HCEC 1CT (cell line): ENCODE measurements around the gene TUBB1.

Source experiments
- DNase-seq: peaks from one replicate; pipeline ENCODE4 v3.0.0-alpha.2; 2017

TUBB1 gene

GRCh38 chr20:58990651-58991445 is 28.4 kb upstream of the TUBB1 start:
- DNase-seq: no peak

GRCh38 chr20:58991715-58992114 is 27.5 kb upstream of the TUBB1 start:
- no peak for DNase-seq

DNA sequence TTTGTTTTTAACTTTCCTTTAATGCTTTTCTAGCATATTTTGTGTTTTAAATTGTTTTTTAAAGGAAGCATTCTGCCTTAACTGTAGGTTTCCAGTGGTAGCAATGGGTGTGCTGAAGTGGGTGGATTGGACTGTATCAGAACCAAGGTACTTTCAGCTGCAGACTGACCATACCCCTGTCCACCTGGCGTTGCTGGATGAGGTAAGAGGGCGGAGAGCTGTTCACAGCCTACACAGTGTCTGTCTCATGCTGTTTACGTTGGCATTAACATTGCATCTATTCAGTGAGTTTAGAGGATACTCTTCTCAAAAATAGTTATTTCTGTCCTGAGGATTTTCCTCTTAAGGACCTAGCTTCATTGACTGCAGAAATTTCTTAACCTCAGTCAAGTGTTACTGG is 26.3 kb upstream of the TUBB1 start:
- no peak for DNase-seq

DNA sequence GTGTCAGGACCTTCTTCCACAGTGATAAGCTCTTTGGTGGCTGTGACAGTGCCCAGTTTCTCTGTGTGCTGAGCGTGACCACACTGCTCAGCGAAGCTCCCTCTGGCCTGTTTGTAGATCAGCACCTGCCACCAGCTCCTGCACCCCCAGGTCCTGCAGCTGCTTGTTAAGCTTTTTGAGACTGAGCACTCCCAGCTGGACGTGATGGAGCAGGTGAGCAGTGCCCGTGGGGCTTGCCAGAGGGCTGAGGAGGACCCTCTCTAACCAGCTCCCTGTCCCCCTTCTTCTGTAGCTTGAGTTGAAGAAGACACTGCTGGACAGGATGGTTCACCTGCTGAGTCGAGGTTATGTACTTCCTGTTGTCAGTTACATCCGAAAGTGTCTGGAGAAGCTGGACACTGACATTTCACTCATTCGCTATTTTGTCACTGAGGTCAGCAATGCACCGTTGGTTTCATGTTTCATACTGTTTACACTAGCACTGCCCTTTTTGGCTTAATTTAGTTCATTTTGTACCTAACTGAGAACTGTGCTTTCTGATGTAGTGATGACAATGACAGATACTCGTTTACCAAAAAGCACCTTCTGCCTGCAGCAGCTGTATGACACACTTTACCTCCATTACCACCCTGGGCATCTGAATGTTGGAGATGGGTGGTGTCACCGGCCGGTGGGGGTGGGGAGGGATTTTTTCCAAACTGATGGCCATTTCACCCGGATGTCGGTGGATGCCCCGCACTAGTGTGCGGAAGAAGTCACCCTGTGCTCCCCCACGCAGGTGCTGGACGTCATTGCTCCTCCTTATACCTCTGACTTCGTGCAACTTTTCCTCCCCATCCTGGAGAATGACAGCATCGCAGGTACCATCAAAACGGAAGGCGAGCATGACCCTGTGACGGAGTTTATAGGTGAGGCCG is 25.6 kb upstream of the TUBB1 start:
- DNase-seq: no peak

DNA sequence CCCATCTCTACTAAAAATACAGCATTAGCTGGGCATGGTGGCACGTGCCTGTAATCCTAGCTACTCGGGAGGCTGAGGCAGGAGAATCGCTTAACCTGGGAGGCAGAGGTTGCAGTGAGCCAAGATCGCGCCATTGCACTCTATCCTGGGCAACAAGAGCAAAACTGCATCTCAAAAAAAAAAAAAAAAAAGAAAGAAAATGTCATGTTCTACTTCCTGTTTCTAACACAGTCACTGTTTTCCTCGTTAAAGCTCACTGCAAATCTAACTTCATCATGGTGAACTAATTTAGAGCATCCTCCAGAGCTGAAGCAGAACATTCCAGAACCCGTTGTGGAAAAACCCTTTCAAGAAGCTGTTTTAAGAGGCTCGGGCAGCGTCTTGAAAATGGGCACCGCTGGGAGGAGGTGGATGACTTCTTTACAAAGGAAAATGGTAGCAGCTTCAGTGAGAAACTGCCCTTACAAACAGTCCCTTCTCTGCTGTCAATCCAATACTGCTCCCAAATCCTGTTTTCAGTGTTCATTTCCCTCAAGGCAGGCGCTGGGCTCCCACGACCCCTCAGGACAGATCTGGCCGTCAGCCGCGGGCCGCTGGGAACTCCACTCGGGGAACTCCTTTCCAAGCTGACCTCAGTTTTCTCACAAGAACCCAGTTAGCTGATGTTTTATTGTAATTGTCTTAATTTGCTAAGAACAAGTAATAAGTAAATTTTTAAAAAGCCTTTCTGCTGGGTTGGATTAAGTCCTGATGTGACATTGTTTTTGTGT is 24.7 kb upstream of the TUBB1 start:
- DNase-seq: no peak

GRCh38 chr20:58995461-58996225 is 23.6 kb upstream of the TUBB1 start:
- no peak for DNase-seq

DNA sequence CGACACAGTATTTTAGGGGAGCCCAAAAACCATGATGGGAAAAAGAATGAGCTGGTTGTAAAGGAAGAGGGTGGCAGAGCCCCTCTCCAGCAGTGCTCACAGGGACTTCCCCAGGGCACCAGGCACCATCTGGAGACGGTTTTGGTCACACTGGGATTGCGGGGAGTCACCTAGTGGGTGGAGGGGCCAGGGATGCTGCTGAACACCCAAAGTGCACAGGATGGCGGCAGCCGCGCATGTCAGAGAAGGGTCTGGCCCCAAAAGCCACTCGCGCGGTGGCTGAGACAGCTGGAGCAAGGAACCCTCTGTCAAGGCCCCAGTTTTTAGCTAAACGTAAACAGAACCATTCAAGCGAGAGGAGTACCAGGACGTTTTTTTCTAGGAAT is 23.0 kb upstream of the TUBB1 start:
- no peak for DNase-seq

- DNase-seq: no peak
Observed at GRCh38 chr20:58997141-58997770, 22.0 kb upstream of the TUBB1 start.

DNA sequence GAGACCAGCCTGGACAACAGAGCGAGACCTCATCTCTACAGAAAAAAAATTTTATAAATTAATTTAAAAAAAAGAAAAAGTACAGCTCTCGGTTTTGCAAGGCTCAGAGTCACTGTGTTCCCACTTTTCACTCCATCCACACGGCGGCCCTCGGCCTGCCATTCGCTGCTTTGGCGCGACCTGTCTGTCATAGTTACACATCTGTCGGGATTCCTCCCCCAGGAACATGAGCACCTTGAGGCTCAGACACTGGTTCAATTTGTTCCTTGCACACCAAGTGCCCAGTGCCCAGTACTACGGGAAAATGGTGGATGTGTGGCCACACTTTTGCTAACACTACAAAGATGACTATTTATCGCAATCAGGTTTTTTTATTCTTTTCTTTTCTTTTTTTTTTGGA is 20.6 kb upstream of the TUBB1 start:
- no peak for DNase-seq

DNA sequence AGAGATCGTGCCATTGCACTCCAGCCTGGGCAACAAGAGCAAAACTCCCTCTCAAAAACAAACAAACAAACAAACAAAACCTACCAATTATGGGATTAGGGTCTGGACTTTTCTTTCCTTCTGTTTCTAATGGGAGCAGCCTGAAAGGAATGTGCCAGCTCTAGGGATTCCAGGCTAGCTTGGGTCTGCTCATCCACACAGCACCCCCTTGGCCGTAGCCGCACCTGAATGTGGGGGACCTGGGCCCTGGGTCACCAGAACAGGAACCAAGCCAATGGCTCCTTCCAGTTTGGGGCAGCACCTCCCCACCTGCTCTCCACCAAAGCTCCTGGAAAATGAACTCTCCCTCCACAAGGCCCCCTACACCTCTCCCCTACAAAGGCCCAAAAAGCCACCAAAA is 18.9 kb upstream of the TUBB1 start:
- no peak for DNase-seq

- no peak for DNase-seq
Observed at GRCh38 chr20:59001068-59001448, 18.2 kb upstream of the TUBB1 start.

DNA sequence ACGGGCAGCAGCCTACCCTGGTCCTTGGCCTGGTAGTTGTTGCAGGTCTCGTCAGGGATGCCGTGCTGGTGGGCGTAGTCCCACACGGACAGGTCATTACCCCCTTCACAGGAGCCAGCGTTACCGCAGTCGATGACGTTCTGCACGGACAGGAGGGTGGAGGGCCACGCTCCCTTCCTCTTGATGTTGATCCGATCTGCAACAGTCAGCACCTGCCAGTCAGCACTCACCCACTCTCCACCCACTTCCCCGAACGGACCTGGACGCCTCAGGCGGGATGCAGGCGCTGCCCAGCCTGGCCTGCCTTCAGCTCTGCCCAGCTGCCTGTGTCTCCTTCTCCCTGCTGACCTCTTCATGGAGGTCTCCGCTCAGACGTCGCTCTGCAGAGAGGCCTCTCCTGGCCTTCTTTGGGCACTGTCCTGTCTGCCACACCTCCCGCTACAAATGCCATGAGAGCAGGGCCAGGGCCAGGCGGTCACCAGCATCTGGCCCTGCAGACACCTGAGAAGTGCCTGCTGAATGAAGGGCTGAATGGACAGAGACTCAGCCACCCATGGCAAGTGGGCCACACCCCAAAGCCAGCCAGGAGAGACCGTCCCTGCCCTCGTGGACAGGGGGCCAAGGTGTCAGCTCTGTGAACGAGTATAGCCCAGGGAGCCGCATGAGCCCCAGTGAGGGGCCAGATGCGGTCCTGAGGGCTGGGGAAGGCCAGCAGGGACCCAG is 17.6 kb upstream of the TUBB1 start:
- DNase-seq: no peak

DNA sequence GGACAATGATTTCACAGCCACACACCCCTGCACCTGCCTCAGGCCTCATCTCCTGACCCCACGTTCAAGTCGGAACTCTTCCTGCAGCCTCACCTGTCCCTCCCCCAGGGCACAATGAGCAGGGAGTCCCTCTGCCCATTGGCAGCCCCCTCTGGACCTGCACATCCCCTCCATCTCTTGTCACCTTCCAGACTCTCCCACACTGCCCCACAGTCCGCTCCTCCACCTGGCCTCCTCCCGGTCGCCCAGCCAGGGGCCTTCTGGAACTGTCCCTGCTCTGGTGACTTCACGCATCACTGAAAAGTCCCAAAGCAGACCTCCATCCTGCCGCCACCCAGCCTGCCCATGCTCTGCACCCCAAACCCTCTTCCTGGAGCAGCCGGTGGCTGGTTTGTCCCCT is 16.8 kb upstream of the TUBB1 start:
- DNase-seq: no peak

DNA sequence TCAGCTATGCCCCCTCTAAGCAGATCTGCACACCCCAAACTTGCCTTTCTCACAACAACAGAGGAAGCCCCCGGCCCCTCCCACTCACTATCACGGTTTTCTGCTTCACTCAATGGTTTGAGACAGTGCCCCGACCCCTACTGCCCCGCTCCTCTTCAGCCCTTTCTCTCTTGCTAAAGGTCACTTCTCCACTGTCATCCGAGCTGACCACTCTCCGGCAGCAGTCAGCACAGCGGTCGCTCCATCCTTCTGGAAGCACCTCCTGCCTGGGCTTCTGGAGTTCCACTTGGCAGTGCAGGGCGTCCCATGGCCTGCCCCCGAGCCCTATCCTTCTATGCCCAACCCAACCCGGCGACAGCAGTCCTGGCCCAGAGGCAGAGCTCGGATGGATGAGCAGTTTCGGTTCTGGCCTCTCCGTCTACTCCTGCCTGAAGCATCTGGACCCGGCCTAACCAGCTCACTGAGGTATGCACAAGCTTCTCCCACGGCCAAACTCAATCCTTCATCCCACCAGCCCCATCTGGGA is 16.3 kb upstream of the TUBB1 start:
- DNase-seq: no peak

DNA sequence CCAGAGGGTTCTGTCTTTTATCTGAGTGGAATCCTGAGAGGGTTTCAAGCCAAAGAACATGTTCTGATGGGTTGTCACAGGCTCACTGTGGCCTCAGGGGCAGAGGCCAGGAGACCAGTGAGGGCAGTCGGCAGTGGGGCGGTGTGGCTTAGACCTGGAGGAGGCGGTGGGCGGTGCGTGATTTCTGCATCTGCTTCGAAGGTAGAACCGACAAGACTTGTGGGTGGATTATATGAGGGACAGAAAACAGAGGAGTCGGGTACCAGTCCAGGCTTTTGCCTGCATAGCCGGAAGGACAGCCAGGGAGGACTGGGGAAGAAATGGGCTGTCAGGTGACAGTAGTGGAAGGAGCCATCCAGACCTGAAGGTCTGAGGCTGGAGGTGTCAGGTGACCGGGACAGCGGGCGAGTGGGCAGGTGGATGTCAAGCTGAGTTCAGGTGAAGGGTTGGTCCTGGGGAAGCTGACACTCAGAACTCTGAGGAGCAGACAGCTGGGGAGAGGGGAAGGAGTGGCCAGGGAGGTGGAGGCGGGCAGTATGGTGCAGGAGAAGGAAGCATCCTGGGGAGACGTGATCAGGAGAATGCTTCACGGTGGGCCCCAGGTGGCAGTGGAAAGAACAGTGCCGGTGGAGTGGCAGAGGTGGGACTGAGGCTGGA is 15.3 kb upstream of the TUBB1 start:
- no peak for DNase-seq

DNA sequence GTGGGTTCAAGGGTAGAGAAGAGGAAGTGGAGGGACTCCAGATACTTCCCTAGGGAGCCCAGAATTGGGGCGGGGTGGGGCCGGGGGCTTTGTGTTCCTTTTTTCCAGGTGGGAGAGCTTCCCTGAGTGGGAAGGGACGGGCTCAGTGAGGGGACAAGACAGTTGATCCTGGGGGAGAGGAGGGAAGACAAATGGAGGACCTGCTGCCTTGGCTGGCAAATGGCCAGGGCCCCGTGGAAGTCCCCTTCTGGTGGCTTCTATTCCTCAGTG is 14.8 kb upstream of the TUBB1 start:
- no peak for DNase-seq

- no peak for DNase-seq
Observed at GRCh38 chr20:59004763-59005522, 14.3 kb upstream of the TUBB1 start.

DNA sequence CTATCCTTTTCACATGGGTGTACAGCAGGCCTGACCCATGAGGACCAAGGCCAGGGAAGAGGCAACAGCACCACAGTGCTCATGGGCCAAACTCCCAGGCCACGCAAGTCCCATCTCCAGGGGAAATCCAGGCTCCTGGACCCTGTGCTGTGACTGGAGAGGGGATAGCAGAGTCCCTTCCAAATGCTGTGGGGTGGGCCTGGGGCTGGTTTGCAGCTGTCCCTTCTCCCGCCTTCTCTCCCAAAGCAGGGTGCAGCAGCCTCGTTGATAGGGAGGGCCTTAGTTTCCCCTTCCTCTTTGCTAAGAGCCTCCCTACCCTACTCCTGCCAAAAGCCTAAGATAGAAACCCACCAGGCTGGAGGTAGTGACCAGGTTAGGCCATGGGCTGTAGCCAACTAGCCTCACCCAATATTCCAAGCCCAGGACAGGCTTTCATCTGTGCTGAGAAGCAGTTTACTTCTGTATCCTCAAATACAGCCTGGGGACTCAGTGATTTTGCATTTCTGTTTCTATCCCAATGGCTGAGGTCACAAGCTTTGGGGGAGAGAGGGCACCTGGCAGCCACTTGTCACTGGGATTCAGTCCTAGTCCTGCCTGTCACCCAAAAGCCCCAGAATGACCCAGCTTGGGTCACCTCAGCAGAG is 13.6 kb upstream of the TUBB1 start:
- DNase-seq: no peak

DNA sequence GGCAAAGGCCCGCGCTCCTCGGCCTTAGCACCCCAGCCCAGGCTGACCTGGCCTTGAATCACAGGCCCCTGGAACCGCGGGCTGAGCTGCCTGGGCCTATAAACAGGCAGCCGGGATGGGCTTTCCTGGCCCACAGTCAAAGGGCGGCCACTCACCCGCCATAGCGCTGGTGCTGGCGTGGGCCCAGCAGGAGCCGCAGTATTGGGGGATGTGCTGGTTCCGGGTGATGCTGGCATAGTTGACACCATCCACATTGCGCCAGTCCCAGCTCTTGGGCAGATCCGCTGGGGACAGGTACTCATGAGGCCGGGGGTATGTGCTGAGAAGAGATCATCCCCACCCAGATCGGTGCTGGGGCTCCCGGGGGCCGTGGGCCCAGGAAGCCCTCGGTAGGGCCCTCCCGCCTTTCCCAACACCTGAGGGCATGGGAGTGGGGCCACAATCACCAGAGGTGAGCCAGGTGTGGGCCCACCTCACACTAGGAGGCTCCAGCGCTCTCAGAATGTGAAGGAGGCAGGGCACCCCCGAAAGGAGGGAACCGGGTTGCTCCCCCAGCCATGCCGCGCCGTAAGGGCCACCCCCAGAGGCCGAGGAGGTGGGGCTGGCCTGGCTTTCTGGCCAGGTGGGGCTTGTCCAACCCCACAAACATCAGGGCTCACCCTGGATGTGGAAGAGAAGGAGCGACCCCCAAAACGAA is 12.9 kb upstream of the TUBB1 start:
- DNase-seq: peak; percentile 45
